Panc1 (cell line): ENCODE measurements around the gene ZNF235. TPM values are rescaled to one million over a fixed set of nuclear protein-coding genes. Genes with fewer than 3 reads are reported as not detected.

Experiments used
- ATAC-seq: fragments of 200-7000 bp; cut with Tn5 transposase; 2 replicates; pipeline ENCODE4 v1.9.1; 2020; ENCODE audit warnings: mild to moderate bottlenecking, moderate library complexity
- BruUV-seq: library from RNA; stranded (reverse); fragments of 400-500 nt; replicated peaks from 2 replicates; lab custom pipeline; 2021; lab: Mats Ljungman, UMichigan
- CTCF ChIA-PET: fragments of 300-600 bp; sonication (Branson Sonifier 250); formaldehyde crosslinking; loops from one replicate; lab custom pipeline; 2022; ENCODE audit warnings: antibody characterized with exemption; lab: Charles Lee
- POLR2A ChIA-PET: fragments of 300-600 bp; sonication (Branson Sonifier 250); formaldehyde crosslinking; loops from one replicate; lab custom pipeline; 2022; ENCODE audit warnings: antibody characterized with exemption; lab: Charles Lee
- DNase-seq: peaks from one replicate; pipeline ENCODE4 v3.0.0-alpha.2; 2010; ENCODE audit warnings: low read depth, low spot score
- H3K27ac ChIP-seq: 2 replicates; pipeline ENCODE4 v1.5.1; 2011; ENCODE audit warnings: mild to moderate bottlenecking, low read length, inconsistent platforms
- H3K27me3 ChIP-seq: fragments of 200-500 bp; sonication (Bioruptor generic); 2 replicates; pipeline ENCODE4 v1.6.0; 2014; ENCODE audit warnings: low read length, inconsistent platforms; ENCODE audit not compliant: control insufficient read depth, insufficient read depth
- H3K36me3 ChIP-seq: fragments of 200-500 bp; sonication (Bioruptor generic); 2 replicates; pipeline ENCODE4 v1.5.1; 2014; ENCODE audit warnings: inconsistent platforms, mild to moderate bottlenecking, low read length, moderate library complexity; ENCODE audit not compliant: control insufficient read depth, insufficient read depth
- H3K4me1 ChIP-seq: 2 replicates; pipeline ENCODE4 v1.5.1; 2011; ENCODE audit warnings: inconsistent platforms, mild to moderate bottlenecking, low read length, moderate library complexity; ENCODE audit not compliant: control insufficient read depth, insufficient read depth
- H3K4me3 ChIP-seq, 2 experiments: 2 replicates each; pipeline ENCODE4 v1.5.1; 2011 to 2012; ENCODE audit warnings: low read depth in 2 of 2, low read length in 2 of 2, mild to moderate bottlenecking in 2 of 2, inconsistent platforms in 1 of 2, moderate library complexity in 1 of 2
- H3K9me3 ChIP-seq: fragments of 200-500 bp; sonication (Bioruptor generic); 2 replicates; pipeline ENCODE4 v1.5.1; 2014; ENCODE audit warnings: low read depth, mild to moderate bottlenecking, inconsistent platforms, low read length, moderate library complexity; ENCODE audit not compliant: control insufficient read depth, insufficient read depth
- POLR2AphosphoS5 ChIP-seq: IDR thresholded peaks from 2 replicates; pipeline ENCODE4 v1.6.1; 2012; ENCODE audit warnings: mild to moderate bottlenecking, low read depth, low read length, moderate library complexity
- REST ChIP-seq, 2 experiments: IDR thresholded peaks; 2 replicates each; pipeline ENCODE4 v1.6.1; 2011 to 2012; ENCODE audit warnings: low read depth in 2 of 2, control low read depth in 1 of 2, low read length in 1 of 2, mild to moderate bottlenecking in 1 of 2, moderate library complexity in 1 of 2; ENCODE audit not compliant: insufficient read depth in 1 of 2
- SIN3A ChIP-seq: IDR thresholded peaks from 2 replicates; pipeline ENCODE4 v1.6.1; 2012; ENCODE audit warnings: low read depth, mild to moderate bottlenecking, low read length, moderate library complexity, borderline replicate concordance; ENCODE audit not compliant: insufficient read depth
- TCF7L2 ChIP-seq: IDR thresholded peaks from 2 replicates; pipeline ENCODE4 v1.6.1; 2011; ENCODE audit warnings: mild to moderate bottlenecking, low read depth, low read length, inconsistent platforms
- in situ Hi-C: cut with HindIII; loops from 2 replicates; pipeline ENCODE4 v1.10.0; 2016; ENCODE audit warnings: low sequenced_read_pairs, low pct_unique_long_range_greater_than_20kb
- intact Hi-C: fragments of 100-400 bp; cut with micrococcal nuclease; formaldehyde crosslinking; loops from one replicate; pipeline ENCODE4 v1.10.0; 2022; ENCODE audit not compliant: unreplicated experiment
- total RNA-seq: library from RNA; stranded (reverse); gene quantifications from one replicate; pipeline ENCODE4 v1.2.1, GENCODE V29; 2021; ENCODE audit not compliant: unreplicated experiment
- TF ChIP-seq, protein P1 (sequence below): fragments of 450-650 bp; IDR thresholded peaks from 2 replicates; pipeline ENCODE4 v1.5.1; 2017; ENCODE audit warnings: mild to moderate bottlenecking

Gene ZNF235
- total RNA-seq, 1 experiment from 2014 or later = 5.1 TPM

DNA sequence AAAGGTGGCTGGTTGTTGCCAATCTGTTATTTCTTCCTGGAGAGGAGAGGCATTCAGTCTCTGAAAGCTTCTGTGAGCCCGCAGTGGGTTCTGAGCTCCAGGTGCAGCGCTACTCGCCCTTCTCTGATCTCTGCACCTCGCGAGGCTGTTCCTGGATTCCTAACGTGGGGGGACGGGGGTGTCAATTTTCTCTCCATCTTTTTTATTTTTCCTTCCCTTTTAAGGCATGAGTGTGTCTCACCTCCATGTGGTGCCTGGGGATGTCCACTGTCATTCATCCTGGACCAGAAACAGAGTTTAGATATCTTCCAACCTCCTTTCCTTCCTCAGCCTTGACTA, 44.5 kb downstream of the ZNF235 start:
- ChIA-PET POLR2A (no interaction called here), CTCF (no interaction called here)
- ATAC-seq = peak; percentile 15; the same call in 1 of the 2 replicates
- peak overlapping the region; percentile 65 to 77 for H3K4me3 ChIP-seq
- intact Hi-C loops = no loop called here
- in situ Hi-C loops = no loop called here
- H3K27me3 ChIP-seq = no peaks in the 10 kb centered on the region
- no peaks in the 10 kb centered on the region for H3K36me3 ChIP-seq
- H3K9me3 ChIP-seq = no peaks in the 10 kb centered on the region; the same call in 1 of the 2 replicates
- H3K4me1 ChIP-seq = peaks cover 6% of the 10 kb centered on the region; the same call in 1 of the 2 replicates
- H3K27ac ChIP-seq = peak overlapping the region; percentile 77
- TF ChIP-seq, protein P1, sequence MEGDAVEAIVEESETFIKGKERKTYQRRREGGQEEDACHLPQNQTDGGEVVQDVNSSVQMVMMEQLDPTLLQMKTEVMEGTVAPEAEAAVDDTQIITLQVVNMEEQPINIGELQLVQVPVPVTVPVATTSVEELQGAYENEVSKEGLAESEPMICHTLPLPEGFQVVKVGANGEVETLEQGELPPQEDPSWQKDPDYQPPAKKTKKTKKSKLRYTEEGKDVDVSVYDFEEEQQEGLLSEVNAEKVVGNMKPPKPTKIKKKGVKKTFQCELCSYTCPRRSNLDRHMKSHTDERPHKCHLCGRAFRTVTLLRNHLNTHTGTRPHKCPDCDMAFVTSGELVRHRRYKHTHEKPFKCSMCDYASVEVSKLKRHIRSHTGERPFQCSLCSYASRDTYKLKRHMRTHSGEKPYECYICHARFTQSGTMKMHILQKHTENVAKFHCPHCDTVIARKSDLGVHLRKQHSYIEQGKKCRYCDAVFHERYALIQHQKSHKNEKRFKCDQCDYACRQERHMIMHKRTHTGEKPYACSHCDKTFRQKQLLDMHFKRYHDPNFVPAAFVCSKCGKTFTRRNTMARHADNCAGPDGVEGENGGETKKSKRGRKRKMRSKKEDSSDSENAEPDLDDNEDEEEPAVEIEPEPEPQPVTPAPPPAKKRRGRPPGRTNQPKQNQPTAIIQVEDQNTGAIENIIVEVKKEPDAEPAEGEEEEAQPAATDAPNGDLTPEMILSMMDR = no peak
- TF ChIP-seq POLR2AphosphoS5 = no peak
- no peak for TF ChIP-seq REST (IDR thresholded peaks at IDR 0.05; ENCODE audit: insufficient read depth in 1 of 2, low read depth in 2 of 2, low read length in 1 of 2)
- no peak for TF ChIP-seq SIN3A
- TF ChIP-seq TCF7L2 = no peak
- no TSS peak for BruUV-seq
- DNase-seq = no peak

GRCh38 chr19:44258835-44259413, 45.9 kb downstream of the ZNF235 start:
- H3K27me3 ChIP-seq = no peaks in the 10 kb centered on the region
- ChIA-PET POLR2A (no interaction called here), CTCF (interaction anchor here (0.7 kb wide), 1 partner anchor 478 kb away, joined by 4 read pairs; the partner anchor contains the start of gene KCNN4)
- no peaks in the 10 kb centered on the region for H3K36me3 ChIP-seq
- DNase-seq (no peak), ATAC-seq (no peak)
- peaks cover 8% of the 10 kb centered on the region; the same call in 1 of the 2 replicates for H3K9me3 ChIP-seq
- no peak overlapping the region; the same call in 1 of the 2 replicates for H3K27ac ChIP-seq
- no TSS peak for BruUV-seq
- H3K4me1 ChIP-seq = peaks cover 6% of the 10 kb centered on the region; the same call in 1 of the 2 replicates
- TF ChIP-seq TCF7L2 (no peak), POLR2AphosphoS5 (no peak)
- intact Hi-C loops (no loop called here), in situ Hi-C loops (no loop called here)
- peak overlapping the region; percentile 65 to 77 for H3K4me3 ChIP-seq

- CTCF ChIA-PET = no interaction called here
Measured at GRCh38 chr19:44258136-44258535, 46.7 kb downstream of the ZNF235 start.

More at GRCh38 chr19:44258136-44258535, 46.7 kb downstream of the ZNF235 start:
- Histone ChIP-seq H3K4me3 (no peak overlapping the region), H3K9me3 (peaks cover 8% of the 10 kb centered on the region; the same call in 1 of the 2 replicates), H3K27ac (no peak overlapping the region), H3K36me3 (no peaks in the 10 kb centered on the region), H3K4me1 (peaks cover 6% of the 10 kb centered on the region; the same call in 1 of the 2 replicates), H3K27me3 (no peaks in the 10 kb centered on the region)
- ATAC-seq = no peak
- intact Hi-C loops = no loop called here
- in situ Hi-C loops = no loop called here
- DNase-seq = no peak
- POLR2A ChIA-PET = no interaction called here
- TF ChIP-seq, protein P1 = no peak
- TF ChIP-seq SIN3A (no peak), REST (IDR thresholded peaks at IDR 0.05; ENCODE audit: insufficient read depth in 1 of 2, low read depth in 2 of 2, low read length in 1 of 2) (no peak), TCF7L2 (no peak), POLR2AphosphoS5 (no peak)
- no TSS peak for BruUV-seq
